Stomach (tissue), 4 donors: ENCODE measurements around the gene FIP1L1.

Experiments used
- CTCF ChIP-seq, 7 experiments: fragments of 450-650 bp in 4 of 7; fragments of 200-600 bp in 3 of 7; sonication (generic) in 3 of 7; IDR thresholded peaks; one replicate each; pipeline ENCODE4 v1.5.1; 2016 to 2019; ENCODE audit warnings: antibody characterized with exemption in 7 of 7, control low read depth in 2 of 7, mild to moderate bottlenecking in 1 of 7
- EP300 ChIP-seq: sonication (generic); formaldehyde crosslinking; IDR thresholded peaks from one replicate; pipeline ENCODE4 v1.6.1; 2017; ENCODE audit warnings: antibody characterized with exemption
- POLR2A ChIP-seq, 4 donors: fragments of 450-650 bp; IDR thresholded peaks; one replicate each; pipeline ENCODE4 v1.6.1; 2016; ENCODE audit warnings: antibody characterized with exemption in 4 of 4, control low read depth in 2 of 4, mild to moderate bottlenecking in 1 of 4, moderate library complexity in 1 of 4
- POLR2AphosphoS5 ChIP-seq, 3 donors: sonication (generic); formaldehyde crosslinking; IDR thresholded peaks; one replicate each; pipeline ENCODE4 v1.6.1; 2016; ENCODE audit warnings: antibody characterized with exemption in 3 of 3

- TF ChIP-seq POLR2AphosphoS5 (IDR thresholded peaks at IDR 0.05) (no peak), CTCF (IDR thresholded peaks at IDR 0.05) (no peak), POLR2A (IDR thresholded peaks at IDR 0.05) (no peak), EP300 (no peak)
These were observed 64.1 kb downstream of the FIP1L1 start for GRCh38 chr4:53441564-53441963.
